Renal cortical epithelial cell (primary cell): ENCODE results near the gene TRIM64C. TPM values are rescaled to one million over a fixed set of nuclear protein-coding genes. Genes with fewer than 3 reads are reported as not detected.
"Not testable (repeated sequence)": the region's sequence is repeated elsewhere in the genome, so short reads cannot be mapped to it uniquely, and the experiment has no call there.

Experiments used
- DNase-seq: peaks from one replicate; pipeline ENCODE4 v3.0.0-alpha.2; 2011; ENCODE audit warnings: low read depth
- total RNA-seq: library from RNA; depleted of rRNA; stranded (reverse); fragments of >200 nt; gene quantifications from 2 replicates; pipeline ENCODE4 v1.2.3, GENCODE V29; 2014

Gene TRIM64C, protein sequence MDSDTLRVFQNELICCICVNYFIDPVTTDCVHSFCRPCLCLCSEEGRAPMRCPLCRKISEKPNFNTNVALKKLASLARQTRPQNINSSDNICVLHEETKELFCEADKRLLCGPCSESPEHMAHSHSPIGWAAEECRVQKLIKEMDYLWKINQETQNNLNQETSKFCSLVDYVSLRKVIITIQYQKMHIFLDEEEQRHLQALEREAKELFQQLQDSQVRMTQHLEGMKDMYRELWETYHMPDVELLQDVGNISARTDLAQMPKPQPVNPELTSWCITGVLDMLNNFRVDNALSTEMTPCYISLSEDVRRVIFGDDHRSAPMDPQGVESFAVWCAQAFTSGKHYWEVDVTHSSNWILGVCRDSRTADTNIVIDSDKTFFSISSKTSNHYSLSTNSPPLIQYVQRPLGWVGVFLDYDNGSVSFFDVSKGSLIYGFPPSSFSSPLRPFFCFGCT
- total RNA-seq: not detected in 2 replicates

DNA sequence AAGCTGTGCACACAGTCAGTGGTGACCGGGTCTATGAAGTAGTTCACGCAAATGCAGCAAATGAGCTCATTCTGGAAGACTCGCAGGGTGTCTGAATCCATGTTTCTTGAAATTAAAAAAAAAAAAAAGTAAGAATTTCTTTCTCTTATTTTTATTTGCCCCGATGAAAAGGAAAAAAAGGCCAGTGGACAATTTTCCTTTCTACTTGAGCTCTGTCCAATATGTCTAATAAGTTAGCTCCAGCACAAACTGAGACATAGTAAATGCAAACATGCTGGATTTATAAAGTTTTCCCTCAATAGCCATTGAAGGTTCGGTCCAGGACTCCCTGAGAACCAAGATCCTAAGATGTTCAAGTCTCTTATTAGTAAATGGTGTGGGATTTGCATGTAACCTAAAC, at the start of gene TRIM64C:
TSS of gene TRIM64C (minus strand) at position 101 of the 400 bp plus-strand sequence. CDS start at position 101, 0 bp downstream.
- not testable (repeated sequence) for DNase-seq

GRCh38 chr11:49102356-49102755, 43.4 kb upstream of the TRIM64C start:
- not testable (repeated sequence) for DNase-seq

- not testable (repeated sequence) for DNase-seq
Measured at GRCh38 chr11:49069897-49070296, 11.0 kb upstream of the TRIM64C start.

- not testable (repeated sequence) for DNase-seq
Measured at GRCh38 chr11:49049821-49050220, 9.1 kb downstream of the TRIM64C start.

DNA sequence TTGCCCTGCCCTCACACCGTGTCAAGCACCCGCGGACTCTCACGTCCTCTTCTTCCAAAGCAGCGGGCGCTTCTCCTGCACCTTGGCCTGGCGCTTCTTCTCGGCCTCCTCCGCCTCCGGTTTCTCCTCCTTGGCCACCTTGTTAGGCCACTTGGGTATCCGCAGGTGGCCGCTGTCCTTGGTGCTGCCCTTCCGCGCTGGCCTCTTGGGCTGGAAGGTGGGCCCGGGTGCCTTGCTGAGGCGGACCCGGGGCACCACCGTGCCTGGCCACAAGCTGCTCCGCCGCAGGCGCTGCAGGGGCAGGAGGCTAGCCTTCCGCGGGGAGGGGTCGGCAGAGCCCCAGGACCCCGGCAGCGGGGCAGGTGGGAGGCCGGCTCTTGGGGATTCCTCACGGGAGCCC, 10.7 kb downstream of the TRIM64C start:
- not testable (repeated sequence) for DNase-seq

DNA sequence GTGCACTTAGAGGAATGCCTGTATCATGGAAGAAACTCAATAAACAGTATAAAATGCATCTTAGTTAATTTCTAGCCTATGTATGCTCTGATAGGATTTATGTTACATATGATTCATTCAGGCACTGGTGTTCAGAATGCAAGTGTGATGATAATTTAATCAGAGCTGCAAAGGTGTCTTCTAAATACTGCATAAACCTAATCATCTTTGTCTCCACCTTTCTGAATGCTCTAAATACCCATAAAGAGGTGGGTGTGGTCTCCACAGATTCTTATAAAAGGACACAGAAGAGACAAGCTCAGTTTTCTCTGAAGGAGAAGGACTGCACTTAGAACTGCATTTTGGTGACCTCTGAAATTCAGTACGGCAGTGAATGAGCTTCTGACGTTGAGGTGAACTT, 30.4 kb downstream of the TRIM64C start, which contains the start of gene TRIM49B:
TSS of gene TRIM49B (plus strand) at position 301 of the 400 bp plus-strand sequence. CDS start 2,777 bp downstream, outside the sequence.
- not testable (repeated sequence) for DNase-seq

Other genes starting within 250 kb of the TRIM64C start
- not detected in 2 replicates for gene TRIM51G, start 75.2 kb downstream of the TRIM64C start, total RNA-seq
- gene TRIM49B, start 30.3 kb downstream of the TRIM64C start, total RNA-seq: not detected in 2 replicates
- gene FOLH1, start 149.5 kb upstream of the TRIM64C start, total RNA-seq: 0.55 TPM in 1 of 2 replicates, not detected in the other